GM12878 (cell line): ENCODE results near the gene TTC32. TPM values are rescaled to one million over a fixed set of nuclear protein-coding genes. Genes with fewer than 3 reads are reported as not detected.

Experiments used
- ATAC-seq: fragments of 200-7000 bp; cut with Tn5 transposase; 3 replicates; pipeline ENCODE4 v1.9.1; 2020; ENCODE audit warnings: mild to moderate bottlenecking, moderate library complexity
- BruUV-seq: library from RNA; stranded (reverse); fragments of 400-500 nt; replicated peaks from 2 replicates; lab custom pipeline; 2021; lab: Mats Ljungman, UMichigan
- CTCF ChIA-PET: fragments of 300-600 bp; sonication (Branson Sonifier 250); formaldehyde crosslinking; extraction: SDS; loops from one replicate; lab custom pipeline; 2021; ENCODE audit warnings: inconsistent platforms; lab: Yijun Ruan, JAX
- POLR2A ChIA-PET: fragments of 350-600 bp; formaldehyde crosslinking; extraction: SDS; loops from one replicate; lab custom pipeline; 2021; ENCODE audit warnings: inconsistent platforms; lab: Charles Lee
- RAD21 ChIA-PET: fragments of 300-600 bp; sonication (Branson Sonifier 250); formaldehyde crosslinking; loops from one replicate; lab custom pipeline; 2023; ENCODE audit warnings: antibody characterized with exemption; ENCODE audit not compliant: unreplicated experiment; lab: Charles Lee
- SMC1A ChIA-PET: fragments of 300-600 bp; sonication (Branson Sonifier 250); formaldehyde crosslinking; loops from one replicate; lab custom pipeline; 2023; ENCODE audit not compliant: unreplicated experiment, uncharacterized antibody; lab: Charles Lee
- DNase-seq: peaks from one replicate; pipeline ENCODE4 v3.0.0-alpha.2; 2011; ENCODE audit warnings: low read depth, low spot score
- FAIRE-seq: peaks from 3 replicates; lab custom pipeline; 2011; peaks lifted over from hg19 to GRCh38; lab: Jason Lieb, UNC
- H2AFZ ChIP-seq: 2 replicates; pipeline ENCODE4 v1.6.0; 2011; ENCODE audit warnings: low read depth, low read length, control low read depth; ENCODE audit not compliant: control insufficient read depth
- H3K27ac ChIP-seq: 2 replicates; pipeline ENCODE4 v1.5.1; 2011; ENCODE audit warnings: control low read depth; ENCODE audit not compliant: control insufficient read depth, insufficient read depth
- H3K27me3 ChIP-seq, 2 experiments: replicated peaks in 1 of 2; 2 replicates each; pipeline versions ENCODE4 v1.6.0 to v1.6.1; 2011; ENCODE audit warnings: low read length in 1 of 2; ENCODE audit not compliant: control insufficient read depth in 2 of 2, insufficient read depth in 2 of 2
- H3K36me3 ChIP-seq, 2 experiments: 2 replicates each; pipeline ENCODE4 v1.5.1; 2011; ENCODE audit warnings: low read length in 1 of 2; ENCODE audit not compliant: control insufficient read depth in 2 of 2, insufficient read depth in 2 of 2
- H3K4me1 ChIP-seq: 2 replicates; pipeline ENCODE4 v1.6.1; 2011; ENCODE audit warnings: mild to moderate bottlenecking, low read length, moderate library complexity, mixed read lengths; ENCODE audit not compliant: control insufficient read depth, insufficient read depth
- H3K4me2 ChIP-seq: 2 replicates; pipeline ENCODE4 v1.6.0; 2011; ENCODE audit warnings: control low read depth; ENCODE audit not compliant: control insufficient read depth, insufficient read depth
- H3K4me3 ChIP-seq: fragments of 200-600 bp; sonication (generic); 2 replicates; pipeline ENCODE4 v1.5.1; 2016
- H3K79me2 ChIP-seq: 2 replicates; pipeline ENCODE4 v1.6.0; 2011; ENCODE audit warnings: low read length; ENCODE audit not compliant: control insufficient read depth, insufficient read depth
- H3K9ac ChIP-seq: 2 replicates; pipeline ENCODE4 v1.8.0; 2011; ENCODE audit warnings: low read length, control low read depth, mixed read lengths; ENCODE audit not compliant: control insufficient read depth, insufficient read depth
- H3K9me3 ChIP-seq: replicated peaks from 3 replicates; pipeline ENCODE4 v1.5.1; 2011; ENCODE audit warnings: mild to moderate bottlenecking, low read length; ENCODE audit not compliant: control insufficient read depth, insufficient read depth
- H4K20me1 ChIP-seq: 2 replicates; pipeline ENCODE4 v1.6.0; 2011; ENCODE audit not compliant: control insufficient read depth, insufficient read depth
- MTA2 ChIP-seq: fragments of 450-650 bp; IDR thresholded peaks from 2 replicates; pipeline ENCODE4 v1.6.1; 2016; ENCODE audit warnings: low read depth, mild to moderate bottlenecking, moderate library complexity
- NR2F1 ChIP-seq: fragments of 450-650 bp; conservative IDR thresholded peaks from 2 replicates; pipeline ENCODE4 v1.6.1; 2017; ENCODE audit warnings: mild to moderate bottlenecking
- RELB ChIP-seq: fragments of 450-650 bp; IDR thresholded peaks from 2 replicates; pipeline ENCODE4 v1.6.1; 2017; ENCODE audit warnings: low read depth, mild to moderate bottlenecking, moderate library complexity
- ZBTB40 ChIP-seq: fragments of 450-650 bp; IDR thresholded peaks from 2 replicates; pipeline ENCODE4 v1.6.1; 2016; ENCODE audit warnings: mild to moderate bottlenecking, moderate library complexity, borderline replicate concordance
- WGBS: methylation state at CpG from one replicate; pipeline ENCODE4 v1.1.6; 2016; ENCODE audit warnings: low lambda C conversion rate; ENCODE audit not compliant: insufficient replicate concordance, insufficient coverage; ENCODE audit errors: missing lambda C conversion rate; 5-methylcytosine and 5-hydroxymethylcytosine counted together
- in situ Hi-C: fragments of 300-500 bp; cut with MboI; formaldehyde crosslinking; loops from 9 replicates; pipeline ENCODE4 v1.14.3; 2018; ENCODE audit warnings: mixed read lengths
- intact Hi-C: fragments of 100-400 bp; cut with micrococcal nuclease; formaldehyde crosslinking; loops from one replicate; pipeline ENCODE4 v1.14.2; 2022; ENCODE audit not compliant: unreplicated experiment
- polyA plus RNA-seq, 11 experiments: library from polyadenylated mRNA; depleted of rRNA in 4 of 11; unstranded in 6 of 11; stranded (reverse) in 5 of 11; fragments of >200 nt; fragmentation: Nextera tagmentation in 4 of 11; fragmentation: Illumina TruSeq in 1 of 11; extraction: Ambion mirVana in 4 of 11; extraction: Trizol in 1 of 11; gene quantifications; 1 replicate in 1 of 11; 2 replicates in 10 of 11; pipeline versions ENCODE4 v1.2.1 to v1.2.3, GENCODE V29; 2011 to 2016; ENCODE audit warnings: inconsistent platforms in 2 of 11, missing spikeins in 2 of 11, low read depth in 1 of 11
- total RNA-seq, 4 experiments: library from RNA; depleted of rRNA in 3 of 4; stranded (reverse); fragments of >200 nt in 3 of 4; fragmentation: Illumina TruSeq in 1 of 4; extraction: Trizol in 1 of 4; gene quantifications; 2 replicates each; pipeline versions ENCODE4 v1.2.1 to v1.2.3, GENCODE V29; 2013 to 2021

TTC32 gene
- total and polyA plus RNA-seq, 10 of the 15 experiments (the other 5 are each of a cell fraction or from before 2014, with no cell fraction given) = 11.1 to 30.0 (median 19.7) TPM

- no peak for FAIRE-seq
- TF ChIP-seq NR2F1 (no peak), MTA2 (no peak)
- TF ChIP-seq, all 136 proteins: peak for 0
These were observed 14.7 kb upstream of the TTC32 start for GRCh38 chr2:19916385-19916950.

GRCh38 chr2:19914266-19914975, 12.6 kb upstream of the TTC32 start:
- SMC1A ChIA-PET = interaction anchor here (0.7 to 1.1 kb wide), 3 partner anchors 13 to 397 kb away, joined by 3 to 5 read pairs (median 3); no protein-coding TSS in a partner anchor

More at GRCh38 chr2:19916385-19916950, 14.7 kb upstream of the TTC32 start:
- no peak overlapping the region for H3K9ac ChIP-seq
- ChIA-PET POLR2A (no interaction called here), CTCF (no interaction called here), SMC1A (interaction anchor here (0.6 to 1.8 kb wide), 2 partner anchors 19 to 211 kb away, joined by 3 to 5 read pairs; no protein-coding TSS in a partner anchor), RAD21 (no interaction called here)
- no peaks in the 10 kb centered on the region for H3K79me2 ChIP-seq
- H3K27ac ChIP-seq = no peak overlapping the region
- DNase-seq (no peak), ATAC-seq (no peak)
- H3K4me2 ChIP-seq = no peak overlapping the region
- in situ Hi-C loops (no loop called here), intact Hi-C loops (no loop called here)
- no peaks in the 10 kb centered on the region for H3K27me3 ChIP-seq
- no peaks in the 10 kb centered on the region for H3K9me3 ChIP-seq
- no peaks in the 10 kb centered on the region for H3K36me3 ChIP-seq
- 94% methylated on average over 6 of the region's 6 CpGs for WGBS
- no peaks in the 10 kb centered on the region for H3K4me1 ChIP-seq
- H4K20me1 ChIP-seq = no peaks in the 10 kb centered on the region
- no peak overlapping the region for H3K4me3 ChIP-seq
- no peak overlapping the region for H2AFZ ChIP-seq
- BruUV-seq = no TSS peak

More at GRCh38 chr2:19914266-19914975, 12.6 kb upstream of the TTC32 start:
- Histone ChIP-seq H3K27ac (no peak overlapping the region), H3K4me2 (no peak overlapping the region), H2AFZ (no peak overlapping the region), H3K36me3 (no peaks in the 10 kb centered on the region), H3K27me3 (no peaks in the 10 kb centered on the region), H3K9ac (no peak overlapping the region), H3K4me1 (no peaks in the 10 kb centered on the region), H3K79me2 (no peaks in the 10 kb centered on the region), H3K9me3 (no peaks in the 10 kb centered on the region), H4K20me1 (no peaks in the 10 kb centered on the region), H3K4me3 (no peak overlapping the region)
- FAIRE-seq = no peak
- ATAC-seq = no peak
- DNase-seq = no peak
- WGBS = 12% methylated on average over 1 of the region's 1 CpG
- TF ChIP-seq ZBTB40 (no peak), RELB (no peak)
- BruUV-seq = no TSS peak
- in situ Hi-C loops (no loop called here), intact Hi-C loops (no loop called here)
- ChIA-PET RAD21 (no interaction called here), POLR2A (no interaction called here), CTCF (no interaction called here)
